ENCODE results near the gene KRT3. TPM values are rescaled to one million over a fixed set of nuclear protein-coding genes. Genes with fewer than 3 reads are reported as not detected.

Gene KRT3
- total RNA-seq, 2 experiments from 2014 or later, result not detected

DNA sequence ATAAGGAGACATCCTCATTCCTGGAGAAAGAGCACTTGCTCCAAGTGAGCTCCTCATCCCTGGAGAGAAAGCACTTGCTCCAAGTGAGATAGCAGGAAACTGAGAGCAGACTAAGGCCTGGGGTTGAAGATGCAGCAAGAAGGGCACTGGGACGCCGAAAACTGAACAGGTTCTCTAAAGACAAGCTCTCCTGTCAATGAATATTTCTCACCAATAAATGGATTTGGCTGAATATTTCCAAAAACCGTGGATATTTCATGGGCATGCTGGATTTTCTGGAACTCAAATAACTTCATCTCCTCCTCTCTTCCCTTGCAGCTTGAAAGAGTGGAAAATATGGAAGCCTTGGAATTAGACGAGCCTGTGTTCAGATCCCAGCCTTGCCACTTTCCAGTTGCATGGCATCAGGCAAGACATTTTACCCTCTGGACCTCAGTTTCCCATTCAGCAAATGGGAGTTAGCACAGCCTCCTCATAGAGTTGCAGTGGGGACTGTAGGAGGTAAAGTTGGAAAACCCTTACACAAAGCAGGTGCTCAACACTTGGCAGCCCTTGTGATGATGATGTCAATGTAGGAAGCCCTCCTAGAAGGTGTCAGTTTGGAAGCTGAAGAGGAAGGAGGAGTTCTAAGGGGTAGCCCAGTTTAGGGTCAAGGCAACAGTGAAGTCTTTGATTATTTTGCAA is 14.4 kb downstream of the KRT3 start:
- ChIA-PET POLR2A (no interaction called here), CTCF (interaction anchor here (0.9 to 1.0 kb wide), 2 partner anchors 89 to 98 kb away, joined by 3 to 4 read pairs; no protein-coding TSS in a partner anchor)
- Mint-ChIP-seq H3K4me1 (ENCODE audit: low read depth) (no peaks in the 10 kb centered on the region), H3K27ac (no peak overlapping the region), H3K27me3 (ENCODE audit: low read depth) (peaks cover 20% of the 10 kb centered on the region), H3K36me3 (ENCODE audit: low read depth) (no peaks in the 10 kb centered on the region), H3K4me3 (no peak overlapping the region), H3K9me3 (ENCODE audit: insufficient read depth) (no peaks in the 10 kb centered on the region)
- DNase-seq (no peak), ATAC-seq (no peak)

DNA sequence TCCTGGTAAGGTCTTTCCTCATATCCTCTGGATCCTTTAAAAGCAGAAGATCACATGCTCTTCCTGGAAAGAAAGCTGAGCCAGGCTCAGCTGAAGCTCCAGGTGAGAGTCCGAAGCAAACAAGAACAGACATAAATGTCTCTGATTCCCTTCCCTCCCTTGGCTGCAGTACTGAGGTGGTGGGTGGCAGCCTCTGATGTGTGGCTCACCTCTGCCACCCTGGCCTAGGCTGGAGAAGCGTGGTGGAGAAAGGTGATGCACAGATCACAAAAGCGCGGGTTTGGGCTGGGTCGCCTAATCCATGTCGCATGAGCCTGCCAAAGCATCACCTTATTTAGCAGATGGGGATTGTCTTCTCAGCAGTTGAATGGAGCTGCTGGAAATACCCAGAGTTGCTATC is 16.0 kb downstream of the KRT3 start:
- ChIA-PET CTCF (no interaction called here), POLR2A (no interaction called here)
- no peaks in the 10 kb centered on the region for H3K36me3 Mint-ChIP-seq (ENCODE audit: low read depth)
- no peak overlapping the region for H3K27ac Mint-ChIP-seq
- DNase-seq, result no peak
- peaks cover 16% of the 10 kb centered on the region for H3K27me3 Mint-ChIP-seq (ENCODE audit: low read depth)
- ATAC-seq, result no peak
- no peaks in the 10 kb centered on the region for H3K4me1 Mint-ChIP-seq (ENCODE audit: low read depth)
- H3K9me3 Mint-ChIP-seq (ENCODE audit: insufficient read depth), result no peaks in the 10 kb centered on the region
- H3K4me3 Mint-ChIP-seq, result no peak overlapping the region

- H3K27ac Mint-ChIP-seq, result no peak overlapping the region
- H3K9me3 Mint-ChIP-seq (ENCODE audit: insufficient read depth), result no peaks in the 10 kb centered on the region
- peaks cover 10% of the 10 kb centered on the region for H3K27me3 Mint-ChIP-seq (ENCODE audit: low read depth)
- H3K4me3 Mint-ChIP-seq, result no peak overlapping the region
- POLR2A ChIA-PET, result no interaction called here
- H3K4me1 Mint-ChIP-seq (ENCODE audit: low read depth), result no peaks in the 10 kb centered on the region
- CTCF ChIA-PET, result no interaction called here
- H3K36me3 Mint-ChIP-seq (ENCODE audit: low read depth), result no peaks in the 10 kb centered on the region
- no peak for DNase-seq
- ATAC-seq, result no peak
Measured at GRCh38 chr12:52778833-52779232, 17.1 kb downstream of the KRT3 start.

- POLR2A ChIA-PET, result no interaction called here
- H3K4me1 Mint-ChIP-seq (ENCODE audit: low read depth), result no peaks in the 10 kb centered on the region
- H3K9me3 Mint-ChIP-seq (ENCODE audit: insufficient read depth), result no peaks in the 10 kb centered on the region
- CTCF ChIA-PET, result no interaction called here
- no peak overlapping the region for H3K4me3 Mint-ChIP-seq
- DNase-seq, result no peak
- ATAC-seq, result no peak
- no peaks in the 10 kb centered on the region for H3K36me3 Mint-ChIP-seq (ENCODE audit: low read depth)
- H3K27ac Mint-ChIP-seq, result no peak overlapping the region
- peaks cover 19% of the 10 kb centered on the region for H3K27me3 Mint-ChIP-seq (ENCODE audit: low read depth)
Measured at GRCh38 chr12:52777566-52777965, 18.4 kb downstream of the KRT3 start.

DNA sequence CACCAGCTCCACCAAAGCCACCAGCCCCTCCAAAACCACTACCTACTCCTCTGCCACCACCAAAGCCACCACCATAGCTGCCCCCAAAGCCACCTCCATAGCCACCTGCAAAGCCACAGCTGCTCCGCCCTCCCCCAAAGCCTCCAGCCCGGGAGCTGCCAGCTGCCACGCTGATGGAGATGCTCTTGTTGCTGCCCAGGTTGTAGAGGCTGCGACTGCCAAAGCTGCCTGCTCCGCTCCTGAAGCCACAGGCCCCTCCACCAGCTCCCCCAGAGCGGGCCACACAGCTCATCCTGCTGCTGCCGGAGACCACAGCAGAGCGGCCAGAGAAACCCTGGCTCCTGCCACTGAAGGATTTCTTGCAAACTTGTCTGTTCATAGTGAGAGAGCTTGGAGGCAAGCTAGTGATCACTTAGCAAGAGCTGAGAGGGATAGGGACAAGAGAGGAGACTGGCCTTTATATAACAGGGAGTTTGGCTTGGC is 19.0 kb downstream of the KRT3 start, which contains the start of gene KRT76:
TSS of gene KRT76 (minus strand) at position 433 of the 483 bp plus-strand sequence. CDS start at position 379, 54 bp downstream.
- ChIA-PET POLR2A (no interaction called here), CTCF (interaction anchor here (1.9 kb wide), 1 partner anchor 191 kb away, joined by 4 read pairs; no protein-coding TSS in a partner anchor)
- Mint-ChIP-seq H3K4me3 (no peak within 1 kb of the TSS), H3K27me3 (ENCODE audit: low read depth) (peaks cover 20% of the 10 kb centered on the region), H3K4me1 (ENCODE audit: low read depth) (no peaks in the 10 kb centered on the region), H3K36me3 (ENCODE audit: low read depth) (no peaks in the 10 kb centered on the region), H3K27ac (no peak within 1 kb of the TSS), H3K9me3 (ENCODE audit: insufficient read depth) (no peaks in the 10 kb centered on the region)
- DNase-seq (no peak), ATAC-seq (no peak)

- no peak for ATAC-seq
- no peak overlapping the region for H3K4me3 Mint-ChIP-seq
- H3K27me3 Mint-ChIP-seq (ENCODE audit: low read depth), result peaks cover 20% of the 10 kb centered on the region
- H3K27ac Mint-ChIP-seq, result no peak overlapping the region
- no peaks in the 10 kb centered on the region for H3K4me1 Mint-ChIP-seq (ENCODE audit: low read depth)
- H3K9me3 Mint-ChIP-seq (ENCODE audit: insufficient read depth), result no peaks in the 10 kb centered on the region
- no peak for DNase-seq
- H3K36me3 Mint-ChIP-seq (ENCODE audit: low read depth), result no peaks in the 10 kb centered on the region
- POLR2A ChIA-PET, result no interaction called here
- CTCF ChIA-PET, result interaction anchor here (1.3 to 1.9 kb wide), 2 partner anchors 94 to 191 kb away, joined by 4 to 8 read pairs; no protein-coding TSS in a partner anchor
Measured at GRCh38 chr12:52776435-52776834, 19.5 kb downstream of the KRT3 start.

DNA sequence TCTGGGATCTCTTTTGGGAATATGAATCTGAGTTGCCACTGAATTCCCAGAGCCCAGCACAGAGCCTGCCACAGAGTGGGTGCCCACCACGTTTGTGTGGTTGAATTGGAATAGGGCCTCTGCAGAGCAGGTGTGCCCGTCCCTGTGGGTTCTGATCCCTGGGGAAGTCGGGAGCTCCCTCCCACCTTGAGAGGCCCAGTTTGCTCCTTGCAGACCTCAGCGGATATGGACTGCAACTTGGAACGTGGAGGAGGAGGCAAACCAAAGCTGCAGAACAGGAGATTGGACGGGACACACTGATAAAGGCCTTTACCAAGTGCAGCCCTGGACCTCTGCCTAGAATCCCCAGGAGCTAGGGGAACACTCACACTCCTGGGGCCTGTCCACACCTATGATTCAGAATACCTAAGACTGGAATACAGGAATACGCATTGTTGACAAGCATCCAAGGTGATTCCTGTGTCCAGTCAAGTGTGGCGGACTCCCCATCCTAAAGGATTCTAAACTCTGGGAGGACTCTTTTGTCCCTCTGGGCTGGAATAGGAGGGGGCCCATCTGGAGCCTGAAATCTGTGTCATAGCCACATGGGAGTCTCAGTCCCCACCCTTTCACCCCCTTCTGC is 21.2 kb downstream of the KRT3 start:
- H3K36me3 Mint-ChIP-seq (ENCODE audit: low read depth), result no peaks in the 10 kb centered on the region
- DNase-seq (no peak), ATAC-seq (no peak)
- CTCF ChIA-PET, result interaction anchor here (1.9 kb wide), 1 partner anchor 189 kb away, joined by 4 read pairs; no protein-coding TSS in a partner anchor
- H3K27ac Mint-ChIP-seq, result no peak overlapping the region
- H3K4me1 Mint-ChIP-seq (ENCODE audit: low read depth), result no peaks in the 10 kb centered on the region
- H3K4me3 Mint-ChIP-seq, result no peak overlapping the region
- H3K27me3 Mint-ChIP-seq (ENCODE audit: low read depth), result peaks cover 22% of the 10 kb centered on the region
- POLR2A ChIA-PET, result no interaction called here
- H3K9me3 Mint-ChIP-seq (ENCODE audit: insufficient read depth), result no peaks in the 10 kb centered on the region

- H3K36me3 Mint-ChIP-seq (ENCODE audit: low read depth), result no peaks in the 10 kb centered on the region
- no peak for DNase-seq
- no peaks in the 10 kb centered on the region for H3K4me1 Mint-ChIP-seq (ENCODE audit: low read depth)
- no peak for ATAC-seq
- POLR2A ChIA-PET, result no interaction called here
- H3K9me3 Mint-ChIP-seq (ENCODE audit: insufficient read depth), result no peaks in the 10 kb centered on the region
- H3K27me3 Mint-ChIP-seq (ENCODE audit: low read depth), result peaks cover 22% of the 10 kb centered on the region
- H3K4me3 Mint-ChIP-seq, result no peak overlapping the region
- CTCF ChIA-PET, result interaction anchor here (1.0 kb wide), 1 partner anchor 107 kb away, joined by 4 read pairs; no protein-coding TSS in a partner anchor
- H3K27ac Mint-ChIP-seq, result no peak overlapping the region
Measured at GRCh38 chr12:52772772-52773171, 23.1 kb downstream of the KRT3 start.

DNA sequence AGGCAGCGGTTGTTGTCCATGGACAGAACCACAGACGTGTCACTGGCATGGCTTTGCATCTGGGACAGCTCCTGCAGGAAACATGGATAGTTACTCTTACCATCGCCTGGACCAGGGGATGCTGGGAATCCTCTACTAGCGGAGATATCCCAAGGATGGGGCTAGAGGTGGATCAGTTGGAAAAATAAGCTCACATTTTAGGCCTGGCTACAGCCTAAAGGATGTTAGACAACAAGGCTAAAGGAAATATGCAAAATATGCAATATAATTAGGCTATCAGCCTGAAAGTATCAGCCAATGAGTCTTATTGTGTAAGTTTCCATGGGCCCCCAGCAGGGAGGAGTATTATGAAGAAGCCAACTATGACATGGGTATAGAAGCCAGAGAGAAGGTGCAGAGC is 23.7 kb downstream of the KRT3 start:
- no peak overlapping the region for H3K4me3 Mint-ChIP-seq
- H3K27me3 Mint-ChIP-seq (ENCODE audit: low read depth), result peaks cover 22% of the 10 kb centered on the region
- CTCF ChIA-PET, result interaction anchor here (1.0 kb wide), 1 partner anchor 108 kb away, joined by 4 read pairs; no protein-coding TSS in a partner anchor
- H3K9me3 Mint-ChIP-seq (ENCODE audit: insufficient read depth), result no peaks in the 10 kb centered on the region
- POLR2A ChIA-PET, result no interaction called here
- no peaks in the 10 kb centered on the region for H3K4me1 Mint-ChIP-seq (ENCODE audit: low read depth)
- H3K36me3 Mint-ChIP-seq (ENCODE audit: low read depth), result no peaks in the 10 kb centered on the region
- H3K27ac Mint-ChIP-seq, result no peak overlapping the region
- DNase-seq (no peak), ATAC-seq (no peak)

- ATAC-seq, result no peak
- Mint-ChIP-seq H3K27ac (no peak overlapping the region), H3K4me3 (no peak overlapping the region), H3K4me1 (ENCODE audit: low read depth) (no peaks in the 10 kb centered on the region), H3K9me3 (ENCODE audit: insufficient read depth) (no peaks in the 10 kb centered on the region), H3K36me3 (ENCODE audit: low read depth) (no peaks in the 10 kb centered on the region), H3K27me3 (ENCODE audit: low read depth) (peaks cover 22% of the 10 kb centered on the region)
- CTCF ChIA-PET, result no interaction called here
- POLR2A ChIA-PET, result no interaction called here
- no peak for DNase-seq
Measured at GRCh38 chr12:52771505-52771904, 24.4 kb downstream of the KRT3 start.

- ChIA-PET CTCF (no interaction called here), POLR2A (no interaction called here)
- Mint-ChIP-seq H3K27me3 (ENCODE audit: low read depth) (peaks cover 25% of the 10 kb centered on the region), H3K27ac (no peak overlapping the region), H3K4me1 (ENCODE audit: low read depth) (no peaks in the 10 kb centered on the region), H3K36me3 (ENCODE audit: low read depth) (no peaks in the 10 kb centered on the region), H3K4me3 (no peak overlapping the region), H3K9me3 (ENCODE audit: insufficient read depth) (no peaks in the 10 kb centered on the region)
- DNase-seq, result no peak
- no peak for ATAC-seq
Measured at GRCh38 chr12:52771088-52771487, 24.8 kb downstream of the KRT3 start.

- Mint-ChIP-seq H3K27ac (no peak overlapping the region), H3K4me1 (ENCODE audit: low read depth) (no peaks in the 10 kb centered on the region), H3K36me3 (ENCODE audit: low read depth) (no peaks in the 10 kb centered on the region), H3K27me3 (ENCODE audit: low read depth) (peaks cover 28% of the 10 kb centered on the region), H3K9me3 (ENCODE audit: insufficient read depth) (no peaks in the 10 kb centered on the region), H3K4me3 (no peak overlapping the region)
- ChIA-PET POLR2A (no interaction called here), CTCF (no interaction called here)
- DNase-seq (no peak), ATAC-seq (no peak)
Measured at GRCh38 chr12:52769946-52770345, 26.0 kb downstream of the KRT3 start.

Measured in activated CD8-positive, alpha-beta T cell treated with anti-CD3 and anti-CD28 coated beads, Interleukin-2, amount 10 ng/mL, durations not matched to agents 7 days and 5 days (primary cell).